Fibroblast of lung (primary cell): ENCODE data around the gene MINK1.

Experiments used
- EZH2 ChIP-seq: IDR thresholded peaks from 2 replicates; pipeline ENCODE4 v1.5.1; 2012; ENCODE audit warnings: low read length, control low read depth, mild to moderate bottlenecking; ENCODE audit errors: missing control alignments
- TF ChIP-seq, protein P1 (sequence below), 2 donors: IDR thresholded peaks in 1 of 2; conservative IDR thresholded peaks in 1 of 2; 1 replicate in 1 of 2; 2 replicates in 1 of 2; pipeline ENCODE4 v1.5.1; 2011 to 2012; ENCODE audit warnings: low read length in 2 of 2, control low read depth in 1 of 2, inconsistent platforms in 1 of 2, low read depth in 1 of 2, mild to moderate bottlenecking in 1 of 2

DNA sequence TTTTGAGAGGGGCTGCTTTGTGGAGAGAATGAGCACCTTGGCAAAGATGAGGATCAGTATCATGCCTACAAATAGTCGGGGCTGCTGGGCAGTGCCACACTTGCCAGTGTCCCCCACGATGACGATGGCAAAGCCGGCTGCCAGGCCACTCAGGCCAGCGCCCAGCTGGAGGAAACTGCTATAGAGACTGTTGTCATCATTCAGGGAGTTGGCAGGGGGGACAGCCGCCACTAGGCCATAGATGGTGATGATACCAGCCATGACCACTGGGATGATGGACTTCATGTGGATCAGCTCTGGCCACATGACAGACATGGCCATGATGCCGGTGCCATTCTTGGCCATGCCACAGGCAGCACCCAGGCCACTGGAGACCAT is 23.8 kb downstream of the MINK1 start:
- TF ChIP-seq, protein P1, sequence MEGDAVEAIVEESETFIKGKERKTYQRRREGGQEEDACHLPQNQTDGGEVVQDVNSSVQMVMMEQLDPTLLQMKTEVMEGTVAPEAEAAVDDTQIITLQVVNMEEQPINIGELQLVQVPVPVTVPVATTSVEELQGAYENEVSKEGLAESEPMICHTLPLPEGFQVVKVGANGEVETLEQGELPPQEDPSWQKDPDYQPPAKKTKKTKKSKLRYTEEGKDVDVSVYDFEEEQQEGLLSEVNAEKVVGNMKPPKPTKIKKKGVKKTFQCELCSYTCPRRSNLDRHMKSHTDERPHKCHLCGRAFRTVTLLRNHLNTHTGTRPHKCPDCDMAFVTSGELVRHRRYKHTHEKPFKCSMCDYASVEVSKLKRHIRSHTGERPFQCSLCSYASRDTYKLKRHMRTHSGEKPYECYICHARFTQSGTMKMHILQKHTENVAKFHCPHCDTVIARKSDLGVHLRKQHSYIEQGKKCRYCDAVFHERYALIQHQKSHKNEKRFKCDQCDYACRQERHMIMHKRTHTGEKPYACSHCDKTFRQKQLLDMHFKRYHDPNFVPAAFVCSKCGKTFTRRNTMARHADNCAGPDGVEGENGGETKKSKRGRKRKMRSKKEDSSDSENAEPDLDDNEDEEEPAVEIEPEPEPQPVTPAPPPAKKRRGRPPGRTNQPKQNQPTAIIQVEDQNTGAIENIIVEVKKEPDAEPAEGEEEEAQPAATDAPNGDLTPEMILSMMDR (conservative IDR thresholded peaks at IDR 0.05 in 1 of 2, IDR thresholded peaks at IDR 0.05 in 1 of 2; ENCODE audit: low read depth in 1 of 2, low read length in 2 of 2) = no peak
- no peak for TF ChIP-seq EZH2
